Cardiac muscle cell (in vitro differentiated cells and primary cell): ENCODE data around the gene TCF7. TPM values are rescaled to one million over a fixed set of nuclear protein-coding genes. Genes with fewer than 3 reads are reported as not detected.
A peak's percentile ranks its signal among the peaks of the same experiment; 100 is the strongest.

Source experiments
- DNase-seq, 2 donors: peaks; one replicate each; pipeline versions ENCODE4 v3.0.0 to v3.0.0-alpha.2; 2010 to 2017; ENCODE audit warnings: low read depth in 1 of 2, low spot score in 1 of 2
- H3K27ac ChIP-seq: fragments of 200-600 bp; sonication (generic); 2 replicates; pipeline ENCODE4 v1.5.1; 2016
- H3K27me3 ChIP-seq: fragments of 200-600 bp; sonication (generic); 2 replicates; pipeline ENCODE4 v1.6.0; 2016; ENCODE audit warnings: control low read depth
- H3K36me3 ChIP-seq: fragments of 200-600 bp; sonication (generic); 2 replicates; pipeline ENCODE4 v1.5.1; 2016; ENCODE audit warnings: control low read depth
- H3K4me1 ChIP-seq: fragments of 200-600 bp; sonication (generic); 2 replicates; pipeline ENCODE4 v1.8.1; 2017; ENCODE audit warnings: low read depth, mild to moderate bottlenecking, mixed run types
- H3K4me3 ChIP-seq: fragments of 200-600 bp; sonication (generic); 2 replicates; pipeline ENCODE4 v1.5.1; 2016; ENCODE audit warnings: mild to moderate bottlenecking
- H3K9me3 ChIP-seq: fragments of 200-600 bp; sonication (generic); 2 replicates; pipeline ENCODE4 v1.5.1; 2017; ENCODE audit warnings: low read depth, mild to moderate bottlenecking, control low read depth
- CTCF ChIP-seq: IDR thresholded peaks from 2 replicates; pipeline ENCODE4 v1.5.1; 2012; ENCODE audit warnings: low read depth, mild to moderate bottlenecking, low read length
- polyA plus RNA-seq: library from polyadenylated mRNA; unstranded; fragments of >200 nt; fragmentation: Nextera tagmentation; extraction: Ambion mirVana; gene quantifications from 2 replicates; pipeline ENCODE4 v1.2.1, GENCODE V29; 2016
- total RNA-seq: library from RNA; depleted of rRNA; stranded (reverse); fragments of >200 nt; gene quantifications from 2 replicates; pipeline ENCODE4 v1.2.3, GENCODE V29; 2016

Gene TCF7
- total and polyA plus RNA-seq, 2 experiments from 2014 or later = 6.8 to 28.9 TPM

DNA sequence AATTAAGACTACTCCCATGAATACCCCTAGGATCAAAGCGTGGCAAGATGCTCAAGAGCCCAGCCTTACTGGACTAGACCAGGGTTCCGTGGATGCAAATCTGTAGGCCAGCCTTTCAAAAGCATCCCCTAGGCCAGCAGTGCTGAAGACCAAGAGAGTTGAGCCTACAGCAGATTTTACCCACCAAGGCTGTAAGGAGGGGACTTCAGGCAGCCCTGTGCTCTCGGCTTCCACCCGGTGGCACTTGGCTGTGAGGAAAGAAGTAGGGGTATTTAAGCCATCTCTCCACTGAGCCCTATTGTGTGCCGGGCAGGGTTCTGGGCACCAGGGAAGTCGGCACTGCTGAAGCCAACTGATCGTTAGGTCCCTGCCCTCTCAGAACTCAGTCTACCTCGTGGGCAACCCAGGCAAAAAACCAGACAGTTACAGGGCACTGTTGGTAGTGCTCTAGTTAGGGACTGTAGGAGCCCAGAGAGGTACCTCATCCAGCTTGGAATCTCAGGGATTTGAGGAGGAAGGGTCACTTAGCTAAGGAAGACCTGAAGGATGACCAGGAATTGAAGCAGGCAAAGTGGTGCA, 25.5 kb downstream of the TCF7 start:
- no peaks in the 10 kb centered on the region for H3K27me3 ChIP-seq
- no peaks in the 10 kb centered on the region for H3K9me3 ChIP-seq
- H3K27ac ChIP-seq = no peak overlapping the region
- peaks cover 11% of the 10 kb centered on the region for H3K36me3 ChIP-seq
- no peak overlapping the region for H3K4me3 ChIP-seq
- TF ChIP-seq CTCF = no peak
- no peak for DNase-seq
- no peaks in the 10 kb centered on the region for H3K4me1 ChIP-seq

DNA sequence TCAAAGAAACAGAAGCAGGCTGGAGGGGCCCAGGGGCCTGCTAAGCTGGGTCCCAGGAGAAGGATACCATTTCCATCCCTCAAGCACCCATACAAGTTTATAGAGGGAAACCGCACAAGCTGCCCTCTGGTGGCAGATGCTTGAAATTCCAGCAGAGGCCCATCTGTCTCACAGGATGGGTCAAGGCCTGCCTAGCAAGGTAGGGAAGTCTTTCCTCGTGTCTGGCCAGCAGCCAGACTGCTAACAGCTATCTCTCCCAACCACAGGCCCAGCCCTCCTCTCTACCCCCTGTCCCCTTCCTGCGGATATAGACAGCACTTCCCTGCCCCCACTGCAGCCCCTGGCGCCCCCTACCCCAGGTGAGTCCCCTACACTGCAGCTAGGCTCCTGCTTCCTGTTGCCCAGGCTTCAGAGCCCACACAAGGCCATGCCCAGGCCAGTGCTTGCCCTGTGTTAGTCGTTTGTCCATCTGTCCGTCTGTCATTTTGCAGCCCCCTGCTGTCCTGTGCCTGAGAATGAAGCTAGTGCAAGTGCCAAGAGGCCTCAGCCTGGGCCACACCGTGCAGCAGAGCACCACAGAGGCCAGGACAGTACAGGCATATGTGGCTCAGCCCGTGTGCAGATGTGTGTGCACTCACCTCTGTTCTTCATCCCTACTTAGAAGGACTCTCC, 26.2 kb downstream of the TCF7 start:
- peaks cover 11% of the 10 kb centered on the region for H3K36me3 ChIP-seq
- peak; percentile 77 to 82 for DNase-seq
- H3K4me1 ChIP-seq = no peaks in the 10 kb centered on the region
- H3K27me3 ChIP-seq = no peaks in the 10 kb centered on the region
- no peak overlapping the region for H3K27ac ChIP-seq
- no peaks in the 10 kb centered on the region for H3K9me3 ChIP-seq
- peak; percentile 79 for TF ChIP-seq CTCF
- no peak overlapping the region for H3K4me3 ChIP-seq

- DNase-seq = no peak
- Histone ChIP-seq H3K4me1 (no peaks in the 10 kb centered on the region), H3K4me3 (no peak overlapping the region), H3K27me3 (no peaks in the 10 kb centered on the region), H3K9me3 (no peaks in the 10 kb centered on the region), H3K27ac (no peak overlapping the region), H3K36me3 (peaks cover 9% of the 10 kb centered on the region)
- TF ChIP-seq CTCF = peak; percentile 10
Measured at GRCh38 chr5:134141331-134142050, 27.0 kb downstream of the TCF7 start.

GRCh38 chr5:134142052-134142451, 27.6 kb downstream of the TCF7 start:
- no peak overlapping the region for H3K27ac ChIP-seq
- no peaks in the 10 kb centered on the region for H3K27me3 ChIP-seq
- DNase-seq = no peak
- no peaks in the 10 kb centered on the region for H3K4me1 ChIP-seq
- no peaks in the 10 kb centered on the region for H3K9me3 ChIP-seq
- no peak overlapping the region for H3K4me3 ChIP-seq
- no peak for TF ChIP-seq CTCF
- H3K36me3 ChIP-seq = peaks cover 6% of the 10 kb centered on the region

DNA sequence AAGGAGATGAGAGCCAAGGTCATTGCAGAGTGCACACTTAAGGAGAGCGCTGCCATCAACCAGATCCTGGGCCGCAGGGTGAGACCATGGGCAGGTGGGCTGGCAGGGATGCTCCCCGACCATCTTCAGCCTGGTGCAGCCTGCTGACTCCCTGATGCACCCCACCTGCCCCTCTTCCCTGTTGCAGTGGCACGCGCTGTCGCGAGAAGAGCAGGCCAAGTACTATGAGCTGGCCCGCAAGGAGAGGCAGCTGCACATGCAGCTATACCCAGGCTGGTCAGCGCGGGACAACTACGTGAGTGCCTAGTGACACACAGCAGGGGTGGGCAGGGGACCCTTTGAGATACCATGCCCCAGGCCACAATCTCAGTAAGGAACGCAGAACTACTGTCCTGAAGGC, 28.3 kb downstream of the TCF7 start:
- H3K27me3 ChIP-seq = no peaks in the 10 kb centered on the region
- H3K36me3 ChIP-seq = peaks cover 6% of the 10 kb centered on the region
- TF ChIP-seq CTCF = no peak
- no peak overlapping the region for H3K27ac ChIP-seq
- no peaks in the 10 kb centered on the region for H3K9me3 ChIP-seq
- H3K4me1 ChIP-seq = no peaks in the 10 kb centered on the region
- no peak overlapping the region for H3K4me3 ChIP-seq
- DNase-seq = no peak
